Measurements from ENCODE around the gene C5. TPM values are rescaled to one million over a fixed set of nuclear protein-coding genes. Genes with fewer than 3 reads are reported as not detected.

Gene C5
- polyA plus RNA-seq, 1 of the 3 experiments (the other 2 are of a cell fraction) = 1.8 TPM

- H3K36me3 ChIP-seq (replicated peaks in 1 of 2; ENCODE audit: control insufficient read depth in 1 of 2, insufficient read depth in 2 of 2, low read length in 1 of 2) = no peaks in the 10 kb centered on the region
- H2AFZ ChIP-seq (ENCODE audit: low read depth) = no peak overlapping the region
- no peak overlapping the region for H3K27ac ChIP-seq (ENCODE audit: low read depth in 2 of 2, low read length in 1 of 2)
- ChIA-PET POLR2A (no interaction called here), CTCF (interaction anchor here (0.8 kb wide), 1 partner anchor 10 kb away, joined by 3 read pairs; no protein-coding TSS in a partner anchor)
- H3K4me3 ChIP-seq (ENCODE audit: low read depth in 2 of 2, low read length in 1 of 2) = no peak overlapping the region
- peaks cover 16% of the 10 kb centered on the region for H3F3A ChIP-seq (replicated peaks; ENCODE audit: insufficient read depth)
- H3K27me3 ChIP-seq (ENCODE audit: insufficient read depth) = no peaks in the 10 kb centered on the region
- no peak for DNase-seq
- H3K9me2 ChIP-seq = no peaks in the 10 kb centered on the region
- no peaks in the 10 kb centered on the region for H3K9me3 ChIP-seq
- no peaks in the 10 kb centered on the region for H3K79me2 ChIP-seq (ENCODE audit: insufficient read depth)
- peaks cover 23 to 34% of the 10 kb centered on the region in 2 experiments for H3K4me1 ChIP-seq (ENCODE audit: control insufficient read depth in 1 of 2, insufficient read depth in 2 of 2, low read depth in 1 of 2, low read length in 1 of 2)
- H3K4me2 ChIP-seq = no peak overlapping the region
- H4K20me1 ChIP-seq (ENCODE audit: insufficient read depth) = no peaks in the 10 kb centered on the region
- 75% methylated on average over 2 of the region's 4 CpGs for WGBS (ENCODE audit: low lambda C conversion rate)
- no peak overlapping the region for H3K9ac ChIP-seq
- no peak for TF ChIP-seq SMC3 (IDR thresholded peaks at IDR 0.05; ENCODE audit: low read depth, low read length)
- TF ChIP-seq REST (IDR thresholded peaks at IDR 0.05; ENCODE audit: low read depth, low read length) = peak; percentile 97
Measured at GRCh38 chr9:120913647-120914264, 136.3 kb downstream of the C5 start.

GRCh38 chr9:120912958-120913646, 137.0 kb downstream of the C5 start:
- H3K9me2 ChIP-seq = no peaks in the 10 kb centered on the region
- H3K27ac ChIP-seq (ENCODE audit: low read depth in 2 of 2, low read length in 1 of 2) = no peak overlapping the region
- no peaks in the 10 kb centered on the region for H4K20me1 ChIP-seq (ENCODE audit: insufficient read depth)
- H3K9ac ChIP-seq = no peak overlapping the region
- ChIA-PET POLR2A (interaction anchor here (0.6 kb wide), 1 partner anchor 11 kb away, joined by 3 read pairs; no protein-coding TSS in a partner anchor), CTCF (no interaction called here)
- peaks cover 16% of the 10 kb centered on the region for H3F3A ChIP-seq (replicated peaks; ENCODE audit: insufficient read depth)
- H3K9me3 ChIP-seq = no peaks in the 10 kb centered on the region
- no peaks in the 10 kb centered on the region for H3K27me3 ChIP-seq (ENCODE audit: insufficient read depth)
- peaks cover 23 to 31% of the 10 kb centered on the region in 2 experiments; a peak in 3 of 4 replicates for H3K4me1 ChIP-seq (ENCODE audit: control insufficient read depth in 1 of 2, insufficient read depth in 2 of 2, low read depth in 1 of 2, low read length in 1 of 2)
- no peak overlapping the region for H2AFZ ChIP-seq (ENCODE audit: low read depth)
- H3K4me2 ChIP-seq = no peak overlapping the region
- 90% methylated on average over 13 of the region's 13 CpGs for WGBS (ENCODE audit: low lambda C conversion rate)
- no peak for DNase-seq
- no peak for TF ChIP-seq USF1 (IDR thresholded peaks at IDR 0.05; ENCODE audit: borderline replicate concordance, low read depth)
- TF ChIP-seq TCF12 (IDR thresholded peaks at IDR 0.05) = no peak
- no peak for TF ChIP-seq EP300 (IDR thresholded peaks at IDR 0.05; ENCODE audit: borderline replicate concordance in 1 of 2, low read depth in 1 of 2, low read length in 1 of 2)
- TF ChIP-seq NFIC (IDR thresholded peaks at IDR 0.05; ENCODE audit: borderline replicate concordance) = no peak
- TF ChIP-seq CTCF (IDR thresholded peaks at IDR 0.05) = no peak
- no peak for TF ChIP-seq RCOR1 (IDR thresholded peaks at IDR 0.05; ENCODE audit: low read length)
- TF ChIP-seq GATA2 (CRISPR knock-in tag; IDR thresholded peaks at IDR 0.05) = no peak
- H3K36me3 ChIP-seq (replicated peaks in 1 of 2; ENCODE audit: control insufficient read depth in 1 of 2, insufficient read depth in 2 of 2, low read length in 1 of 2) = no peaks in the 10 kb centered on the region
- no peaks in the 10 kb centered on the region for H3K79me2 ChIP-seq (ENCODE audit: insufficient read depth)
- H3K4me3 ChIP-seq (ENCODE audit: low read depth in 2 of 2, low read length in 1 of 2) = no peak overlapping the region

Measured in SK-N-SH (cell line).